HG02642 (cell line): Measurements from ENCODE around the gene NCKAP5.
"Not testable (repeated sequence)": the region's sequence is repeated elsewhere in the genome, so short reads cannot be mapped to it uniquely, and the experiment has no call there.

Experiments used
- ATAC-seq: cut with Tn5 transposase; IDR thresholded peaks from one replicate; pipeline ENCODE4 v1.9.1; 2021; ENCODE audit warnings: mild to moderate bottlenecking; ENCODE audit not compliant: unreplicated experiment, poor library complexity

NCKAP5 gene

GRCh38 chr2:132726155-132726554 is 842.1 kb downstream of the NCKAP5 start:
- ATAC-seq, result no peak

GRCh38 chr2:132725748-132726147 is 842.5 kb downstream of the NCKAP5 start:
- ATAC-seq, result no peak

DNA sequence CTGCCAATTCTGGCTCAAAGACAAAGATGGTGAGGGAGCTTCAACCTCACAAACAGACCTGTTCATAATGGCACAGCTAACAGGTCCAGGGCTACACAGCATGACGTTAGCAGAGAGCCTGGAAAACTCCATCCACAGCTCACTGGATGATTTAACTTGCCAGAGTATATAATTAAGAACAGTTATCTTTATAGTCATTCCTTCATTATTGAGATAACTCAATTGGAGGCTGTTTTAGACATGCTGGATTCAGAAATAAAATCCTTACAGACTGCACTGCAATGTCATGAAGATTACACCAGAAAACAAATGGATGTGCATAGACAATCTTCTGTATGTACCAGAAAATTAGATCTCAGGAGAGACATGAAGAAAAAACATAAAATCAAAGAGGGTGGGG is 843.1 kb downstream of the NCKAP5 start:
- ATAC-seq, result no peak

DNA sequence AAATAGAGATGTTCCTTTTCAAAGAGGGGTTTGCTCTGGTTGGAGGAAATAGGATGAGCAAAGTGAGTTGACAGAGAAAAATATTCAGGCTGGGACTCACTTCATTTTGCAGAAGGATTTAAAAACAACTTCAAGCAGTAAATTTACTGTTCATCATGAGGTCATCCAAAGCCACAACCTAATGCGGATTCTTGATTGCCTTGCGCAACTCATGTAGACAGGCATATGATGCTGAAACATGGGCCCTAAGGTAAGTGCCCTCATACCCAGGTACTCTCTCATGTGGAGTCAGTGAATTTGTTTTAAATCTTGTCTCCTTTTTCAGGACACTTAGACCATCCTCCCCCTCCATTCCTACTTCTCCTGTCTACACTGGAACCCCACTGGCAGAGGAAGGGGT is 846.3 kb downstream of the NCKAP5 start:
- ATAC-seq, result no peak

- ATAC-seq, result no peak
These were observed 847.9 kb downstream of the NCKAP5 start for GRCh38 chr2:132720393-132720792.

GRCh38 chr2:132719480-132719879 is 848.8 kb downstream of the NCKAP5 start:
- no peak for ATAC-seq

DNA sequence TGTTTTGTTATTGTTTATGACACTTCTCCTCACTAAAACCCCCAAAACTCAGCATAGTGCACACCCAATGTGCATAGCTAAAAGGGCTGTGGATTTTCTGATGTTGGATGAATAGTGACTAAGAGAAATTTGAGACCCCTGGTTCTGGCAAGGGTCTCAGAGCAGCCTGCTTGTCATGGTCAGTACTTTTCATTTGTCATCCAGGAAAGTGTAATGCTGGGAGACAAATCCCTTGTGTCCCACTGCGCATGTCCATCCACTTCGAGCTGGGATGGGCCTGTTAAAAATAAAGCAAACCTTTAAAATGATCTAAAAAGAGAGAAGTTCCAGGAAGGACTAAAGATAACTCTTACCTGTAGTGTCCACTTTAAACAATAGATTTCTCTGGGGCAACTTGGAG is 851.3 kb downstream of the NCKAP5 start:
- ATAC-seq, result no peak

DNA sequence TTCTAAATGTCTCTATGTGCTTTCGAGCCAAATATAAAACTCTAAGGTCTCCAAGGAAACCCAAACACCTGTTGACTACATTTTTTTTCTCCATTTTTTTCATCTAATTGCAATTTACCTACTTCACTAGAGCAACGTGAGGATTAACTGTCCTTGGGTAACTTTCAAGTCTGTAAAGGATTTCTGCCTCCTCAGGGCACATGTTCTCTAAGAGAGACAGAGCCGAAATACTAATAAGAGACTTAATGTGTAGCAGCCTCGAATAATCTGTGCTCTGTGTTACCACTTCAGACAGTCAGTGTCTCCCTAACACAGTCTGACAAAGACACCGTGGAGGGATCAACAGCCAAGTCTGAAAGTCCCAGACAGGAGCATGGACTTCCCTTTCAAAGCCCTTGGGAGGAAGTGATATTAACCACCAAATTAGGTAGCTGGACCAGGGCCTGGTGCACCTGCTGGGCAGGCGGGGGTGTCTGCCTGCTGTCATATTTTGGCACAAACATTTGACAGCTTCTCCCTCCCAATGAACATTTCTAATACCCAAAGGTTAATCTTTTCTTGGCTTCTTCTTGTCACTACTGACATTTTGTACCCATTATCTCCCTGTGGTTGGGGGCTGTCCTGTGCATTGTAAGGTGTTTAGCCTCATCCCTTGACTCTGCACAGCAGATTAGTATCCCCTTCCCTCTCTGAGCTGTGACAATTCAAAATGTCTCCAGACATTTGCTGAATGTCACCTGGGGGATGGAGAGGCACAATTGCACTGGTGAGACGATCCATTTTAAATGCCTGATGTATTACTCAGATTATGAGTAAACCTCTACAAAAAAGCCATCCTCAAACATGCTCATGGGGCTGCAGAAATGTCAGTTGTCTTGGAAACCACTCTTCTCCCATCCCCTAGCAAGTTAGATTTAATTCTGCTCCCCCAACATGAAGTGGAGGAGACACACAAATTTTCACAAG is 852.6 kb downstream of the NCKAP5 start:
- no peak for ATAC-seq

- no peak for ATAC-seq
These were observed 864.9 kb downstream of the NCKAP5 start for GRCh38 chr2:132703396-132703795.

DNA sequence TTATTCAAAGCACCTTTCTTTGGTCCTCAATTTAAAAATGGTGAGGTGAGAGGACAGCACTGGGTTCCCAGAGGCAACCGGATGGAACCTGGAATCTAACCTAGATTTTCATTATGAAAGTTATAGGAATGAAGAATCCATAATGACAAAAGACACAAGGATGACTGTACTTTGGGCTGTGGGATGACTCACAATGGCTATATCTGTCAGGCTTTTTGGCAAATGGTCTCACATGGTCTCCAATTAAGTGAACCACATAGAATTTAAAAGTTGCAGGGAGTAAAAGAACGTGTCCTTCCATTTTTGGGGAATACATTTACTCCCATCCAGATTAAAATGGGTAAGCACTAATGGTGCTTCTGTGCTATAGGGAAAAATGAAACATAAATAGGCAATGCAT is 866.5 kb downstream of the NCKAP5 start:
- no peak for ATAC-seq

- not testable (repeated sequence) for ATAC-seq
These were observed 868.5 kb downstream of the NCKAP5 start for GRCh38 chr2:132699802-132700201.

GRCh38 chr2:132698347-132698746 is 869.9 kb downstream of the NCKAP5 start:
- ATAC-seq, result not testable (repeated sequence)

DNA sequence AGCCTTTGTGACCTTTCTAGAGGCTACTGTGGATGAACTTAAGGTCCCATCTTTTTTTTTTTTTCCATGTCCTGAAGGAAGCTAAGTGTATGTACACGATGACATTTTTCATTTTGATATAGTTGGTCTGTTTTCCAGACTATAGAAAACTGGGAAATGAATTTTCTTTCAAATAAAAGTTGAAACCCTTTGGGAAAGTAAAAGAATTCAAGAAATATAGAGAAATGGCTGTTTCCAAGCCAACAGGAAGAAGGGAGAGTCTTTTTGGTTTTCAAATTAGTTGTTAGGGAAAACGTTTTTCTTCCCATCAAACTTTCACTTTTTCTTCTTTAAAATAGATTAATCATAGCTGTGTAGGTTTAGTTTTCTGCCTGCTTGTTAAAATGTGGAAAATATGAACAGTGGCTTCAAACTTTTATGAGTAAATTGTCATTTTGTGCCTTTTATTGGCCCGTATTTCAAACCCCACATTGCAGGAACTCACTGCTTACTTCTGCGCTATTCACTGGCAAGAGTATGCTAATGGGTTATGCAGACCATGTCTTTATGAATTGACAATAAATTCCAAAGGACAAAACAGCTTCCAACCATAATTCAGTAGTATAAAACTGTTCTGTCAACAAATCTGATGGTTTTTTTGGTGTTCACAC is 870.6 kb downstream of the NCKAP5 start:
- no peak for ATAC-seq

- ATAC-seq, result no peak
These were observed 875.4 kb downstream of the NCKAP5 start for GRCh38 chr2:132692816-132693215.

DNA sequence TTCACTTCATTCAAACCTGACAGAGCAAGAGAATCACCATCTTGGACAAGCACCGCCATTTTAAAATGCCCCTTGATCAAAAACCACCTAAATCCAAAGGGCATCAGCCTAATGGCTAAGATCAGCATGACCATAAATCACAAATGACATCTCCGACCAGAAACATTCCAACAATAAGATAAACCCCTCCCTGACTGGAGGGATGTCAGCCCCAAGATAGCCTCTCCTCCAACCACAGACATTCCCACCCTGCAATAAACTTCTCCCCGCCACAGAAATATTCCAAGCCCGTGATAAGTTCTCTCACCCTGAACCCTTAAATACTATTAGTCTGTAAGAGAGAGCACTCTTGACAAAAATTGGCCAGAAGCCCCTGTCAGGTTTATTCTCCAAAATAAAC is 876.7 kb downstream of the NCKAP5 start:
- ATAC-seq, result no peak

DNA sequence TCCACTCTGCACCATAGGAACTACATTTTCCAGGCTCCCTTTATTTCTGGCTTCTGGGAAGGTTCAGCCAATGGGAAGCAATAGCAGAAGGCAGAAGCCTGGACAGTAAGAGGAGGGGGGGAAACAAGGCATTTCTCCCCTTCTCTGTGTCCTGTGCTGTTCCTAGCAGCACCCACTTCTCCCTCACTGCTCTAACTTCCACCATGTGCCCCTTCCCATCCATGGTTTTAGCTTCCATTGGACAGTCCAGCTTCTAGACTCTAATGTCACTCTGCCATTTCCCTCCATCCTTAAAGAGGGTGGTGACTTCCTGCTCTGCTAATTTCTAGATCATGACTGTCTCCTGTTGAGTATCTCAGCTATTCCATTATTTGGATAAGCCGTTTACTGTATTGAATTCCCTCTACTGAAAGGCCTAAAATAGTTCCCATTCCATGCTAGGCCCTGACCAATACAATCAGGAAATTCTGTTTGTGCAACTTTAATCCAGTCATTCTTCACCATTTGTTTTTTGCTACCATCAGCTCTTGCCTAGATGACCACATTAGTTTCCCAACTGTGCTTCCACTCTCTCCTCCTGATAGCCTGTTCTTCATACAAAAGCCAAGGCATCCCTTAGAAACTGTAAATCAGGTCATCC is 877.5 kb downstream of the NCKAP5 start:
- no peak for ATAC-seq

- no peak for ATAC-seq
These were observed 886.5 kb downstream of the NCKAP5 start for GRCh38 chr2:132681766-132682165.

DNA sequence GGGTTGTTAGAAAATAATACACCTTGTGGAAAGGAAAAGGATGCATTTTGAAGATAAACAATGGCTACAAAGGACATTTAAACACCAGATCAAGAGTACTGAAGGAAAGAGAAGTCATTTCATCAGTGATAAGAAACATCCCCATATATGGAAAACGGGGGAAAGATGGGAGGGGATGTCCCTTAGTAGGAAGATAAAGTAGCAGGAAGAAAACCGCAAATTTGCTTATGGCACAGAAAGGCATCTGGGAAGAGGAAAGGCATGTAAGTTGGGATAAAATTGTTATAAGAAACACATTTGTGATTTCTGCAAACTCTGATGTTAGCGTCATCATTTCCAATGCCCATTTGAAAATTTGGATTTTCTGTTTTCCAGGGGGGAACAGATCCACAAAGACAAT is 887.7 kb downstream of the NCKAP5 start:
- no peak for ATAC-seq

DNA sequence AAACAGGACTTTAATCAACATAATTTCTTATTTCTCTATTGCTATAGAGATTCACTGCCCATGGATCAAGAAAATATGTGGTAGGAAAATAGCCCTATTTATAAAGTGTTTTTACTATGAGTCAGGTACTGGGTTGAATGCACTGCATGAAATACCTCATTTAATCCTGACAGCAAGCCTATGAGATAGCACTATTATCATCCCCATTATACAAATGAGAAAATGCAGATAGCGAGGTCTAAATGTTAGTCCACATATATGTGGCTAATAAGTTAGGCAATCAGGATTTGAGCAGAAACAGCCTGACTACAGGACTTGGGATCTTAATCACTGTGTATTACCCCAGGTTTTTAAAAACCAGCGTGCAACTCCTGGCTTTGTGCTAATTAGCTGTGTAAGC is 889.8 kb downstream of the NCKAP5 start:
- ATAC-seq, result no peak

- no peak for ATAC-seq
These were observed 890.6 kb downstream of the NCKAP5 start for GRCh38 chr2:132677661-132678060.

DNA sequence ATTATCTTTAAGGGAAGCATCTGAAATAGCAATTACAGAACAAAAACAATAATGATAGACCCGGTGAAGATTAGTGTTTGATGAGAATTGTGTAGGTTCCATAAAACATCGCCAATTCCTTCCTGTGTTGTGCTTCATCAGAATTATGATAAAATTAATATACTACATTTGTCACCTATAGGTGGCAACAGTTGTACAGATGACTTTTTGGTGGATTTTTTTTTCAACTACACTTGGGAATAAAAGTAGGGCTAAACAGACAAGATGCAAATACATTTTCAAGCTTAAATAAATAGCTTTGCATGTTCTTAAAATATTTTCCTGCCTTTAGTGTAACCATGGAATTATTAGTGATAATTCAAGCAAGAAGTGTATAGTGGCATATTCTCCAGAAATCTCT is 891.3 kb downstream of the NCKAP5 start:
- no peak for ATAC-seq
